Measurements from ENCODE around the gene ERC2.

The ERC2 gene

DNA sequence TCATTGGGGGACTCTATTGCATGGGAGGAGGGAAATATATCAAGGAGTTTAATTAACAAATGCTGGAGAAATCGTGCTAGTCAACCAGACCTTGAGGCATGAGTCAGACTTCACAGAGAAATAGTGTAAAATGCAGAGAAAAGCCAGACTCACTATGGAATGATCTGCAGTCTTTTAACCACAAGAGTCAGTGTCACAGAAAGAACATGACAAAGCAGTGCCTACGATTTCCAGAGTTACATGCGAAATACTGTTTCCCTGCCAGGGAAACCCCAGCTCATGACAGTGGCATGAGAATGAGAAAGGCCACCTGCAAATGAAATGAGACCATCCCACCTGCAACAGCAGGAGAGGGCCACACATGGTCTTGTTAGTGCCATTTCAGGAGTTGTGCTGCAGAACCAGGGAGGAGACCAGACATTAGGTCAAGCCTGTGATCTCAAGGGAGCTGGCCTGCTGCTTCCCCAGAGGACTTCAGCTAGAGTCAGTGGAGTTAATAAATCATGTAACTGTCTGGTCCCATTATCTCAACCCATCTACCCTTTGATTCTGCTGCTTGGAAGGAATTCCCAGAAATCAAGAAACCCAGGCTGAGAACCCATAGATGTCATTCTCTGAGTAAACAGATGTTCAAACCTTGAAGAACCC lies 79.0 kb downstream of the ERC2 start:
- H3K4me3 ChIP-seq (ENCODE audit: low read length, poor library complexity, severe bottlenecking) = no peak overlapping the region
- H3K9me3 ChIP-seq (ENCODE audit: insufficient read depth, low read depth, low read length) = no peaks in the 10 kb centered on the region
- H3F3A ChIP-seq (ENCODE audit: low read depth) = no peaks in the 10 kb centered on the region
- no peaks in the 10 kb centered on the region for H3K79me2 ChIP-seq (ENCODE audit: insufficient read depth, low read length)
- no peaks in the 10 kb centered on the region for H3K9me2 ChIP-seq (replicated peaks; ENCODE audit: low read depth, low read length)
- no peak overlapping the region for H3K4me2 ChIP-seq (ENCODE audit: low read depth, low read length, poor library complexity, severe bottlenecking)
- H3K4me1 ChIP-seq (ENCODE audit: insufficient read depth, low read length, poor library complexity, severe bottlenecking) = no peaks in the 10 kb centered on the region
- H4K20me1 ChIP-seq (ENCODE audit: insufficient read depth, low read length, poor library complexity, severe bottlenecking) = no peaks in the 10 kb centered on the region
- TF ChIP-seq EZH2phosphoT487 (IDR thresholded peaks at IDR 0.05; ENCODE audit: borderline replicate concordance) = no peak
- TF ChIP-seq, protein P1, sequence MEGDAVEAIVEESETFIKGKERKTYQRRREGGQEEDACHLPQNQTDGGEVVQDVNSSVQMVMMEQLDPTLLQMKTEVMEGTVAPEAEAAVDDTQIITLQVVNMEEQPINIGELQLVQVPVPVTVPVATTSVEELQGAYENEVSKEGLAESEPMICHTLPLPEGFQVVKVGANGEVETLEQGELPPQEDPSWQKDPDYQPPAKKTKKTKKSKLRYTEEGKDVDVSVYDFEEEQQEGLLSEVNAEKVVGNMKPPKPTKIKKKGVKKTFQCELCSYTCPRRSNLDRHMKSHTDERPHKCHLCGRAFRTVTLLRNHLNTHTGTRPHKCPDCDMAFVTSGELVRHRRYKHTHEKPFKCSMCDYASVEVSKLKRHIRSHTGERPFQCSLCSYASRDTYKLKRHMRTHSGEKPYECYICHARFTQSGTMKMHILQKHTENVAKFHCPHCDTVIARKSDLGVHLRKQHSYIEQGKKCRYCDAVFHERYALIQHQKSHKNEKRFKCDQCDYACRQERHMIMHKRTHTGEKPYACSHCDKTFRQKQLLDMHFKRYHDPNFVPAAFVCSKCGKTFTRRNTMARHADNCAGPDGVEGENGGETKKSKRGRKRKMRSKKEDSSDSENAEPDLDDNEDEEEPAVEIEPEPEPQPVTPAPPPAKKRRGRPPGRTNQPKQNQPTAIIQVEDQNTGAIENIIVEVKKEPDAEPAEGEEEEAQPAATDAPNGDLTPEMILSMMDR (conservative IDR thresholded peaks at IDR 0.05; ENCODE audit: low read length) = no peak
- H3K36me3 ChIP-seq (ENCODE audit: insufficient read depth, low read length) = no peaks in the 10 kb centered on the region
- no peaks in the 10 kb centered on the region for H3K27me3 ChIP-seq (ENCODE audit: insufficient read depth, low read length, poor library complexity, severe bottlenecking)
- no peak overlapping the region for H2AFZ ChIP-seq (ENCODE audit: low read length)
- H3K9ac ChIP-seq (ENCODE audit: low read depth, low read length, poor library complexity, severe bottlenecking) = no peak overlapping the region

DNA sequence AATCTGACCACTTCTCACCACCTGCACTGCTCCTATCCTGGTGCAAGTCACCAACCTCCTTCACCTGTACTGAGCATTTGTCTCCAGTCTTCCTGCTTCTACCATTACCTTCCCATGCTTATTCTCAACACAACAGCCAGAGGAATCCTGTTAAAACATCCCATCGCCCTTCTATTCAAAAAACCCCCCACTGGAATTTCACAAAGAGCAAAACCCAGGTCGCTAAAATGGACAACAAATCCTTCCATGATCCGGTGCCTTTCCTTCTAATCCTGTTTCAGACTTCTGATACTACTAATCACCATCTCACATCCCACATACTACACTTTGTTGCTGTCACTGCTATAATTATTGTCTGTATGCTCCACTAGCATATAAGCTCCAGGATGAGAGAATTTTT lies 85.2 kb downstream of the ERC2 start:
- no peaks in the 10 kb centered on the region for H3K79me2 ChIP-seq (ENCODE audit: insufficient read depth, low read length)

DNA sequence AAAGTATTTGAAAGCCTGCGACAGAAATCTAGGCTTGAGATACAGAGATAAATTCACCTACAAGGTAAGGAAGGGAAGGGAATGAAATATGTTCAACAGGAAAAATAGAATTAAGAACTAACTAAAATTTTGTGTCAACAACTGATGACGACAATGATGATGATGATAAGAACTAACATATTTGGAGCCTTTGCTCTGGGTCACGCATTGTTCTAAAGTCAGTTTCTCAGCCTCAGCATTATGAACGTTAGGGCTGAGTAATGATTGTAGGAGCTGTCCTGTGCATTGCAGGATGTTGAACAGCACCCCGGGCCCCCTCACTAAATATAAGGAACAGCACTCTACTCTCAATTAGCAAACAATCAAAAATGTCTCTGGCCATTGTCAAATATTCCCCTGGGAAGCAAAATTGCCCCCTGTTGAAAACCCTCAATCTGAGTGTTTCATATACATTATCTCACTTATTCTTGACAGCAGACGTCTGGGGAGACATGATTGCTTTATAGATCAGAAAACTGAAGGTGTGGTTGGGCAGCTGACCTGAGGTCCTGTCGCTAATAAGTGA lies 88.5 kb downstream of the ERC2 start:
- no peak for TF ChIP-seq EZH2phosphoT487 (IDR thresholded peaks at IDR 0.05; ENCODE audit: borderline replicate concordance)
- TF ChIP-seq, protein P1 (conservative IDR thresholded peaks at IDR 0.05; ENCODE audit: low read length) = no peak
- Histone ChIP-seq H3F3A (ENCODE audit: low read depth) (no peaks in the 10 kb centered on the region), H3K9me3 (ENCODE audit: insufficient read depth, low read depth, low read length) (no peaks in the 10 kb centered on the region), H2AFZ (ENCODE audit: low read length) (no peak overlapping the region), H3K4me3 (ENCODE audit: low read length, poor library complexity, severe bottlenecking) (no peak overlapping the region), H3K4me2 (ENCODE audit: low read depth, low read length, poor library complexity, severe bottlenecking) (no peak overlapping the region), H3K4me1 (ENCODE audit: insufficient read depth, low read length, poor library complexity, severe bottlenecking) (no peaks in the 10 kb centered on the region), H4K20me1 (ENCODE audit: insufficient read depth, low read length, poor library complexity, severe bottlenecking) (no peaks in the 10 kb centered on the region), H3K79me2 (ENCODE audit: insufficient read depth, low read length) (no peaks in the 10 kb centered on the region), H3K36me3 (ENCODE audit: insufficient read depth, low read length) (no peaks in the 10 kb centered on the region), H3K27me3 (ENCODE audit: insufficient read depth, low read length, poor library complexity, severe bottlenecking) (no peaks in the 10 kb centered on the region), H3K9ac (ENCODE audit: low read depth, low read length, poor library complexity, severe bottlenecking) (no peak overlapping the region), H3K9me2 (replicated peaks; ENCODE audit: low read depth, low read length) (no peaks in the 10 kb centered on the region)

More for the DNA sequence above, 85.2 kb downstream of the ERC2 start:
- Histone ChIP-seq H3K27me3 (ENCODE audit: insufficient read depth, low read length, poor library complexity, severe bottlenecking) (no peaks in the 10 kb centered on the region), H3K9me3 (ENCODE audit: insufficient read depth, low read depth, low read length) (no peaks in the 10 kb centered on the region), H4K20me1 (ENCODE audit: insufficient read depth, low read length, poor library complexity, severe bottlenecking) (no peaks in the 10 kb centered on the region), H3K9ac (ENCODE audit: low read depth, low read length, poor library complexity, severe bottlenecking) (no peak overlapping the region), H2AFZ (ENCODE audit: low read length) (no peak overlapping the region), H3K36me3 (ENCODE audit: insufficient read depth, low read length) (no peaks in the 10 kb centered on the region), H3K4me3 (ENCODE audit: low read length, poor library complexity, severe bottlenecking) (no peak overlapping the region), H3K4me2 (ENCODE audit: low read depth, low read length, poor library complexity, severe bottlenecking) (no peak overlapping the region), H3K4me1 (ENCODE audit: insufficient read depth, low read length, poor library complexity, severe bottlenecking) (no peaks in the 10 kb centered on the region), H3K9me2 (replicated peaks; ENCODE audit: low read depth, low read length) (no peaks in the 10 kb centered on the region), H3F3A (ENCODE audit: low read depth) (no peaks in the 10 kb centered on the region)
- TF ChIP-seq EZH2phosphoT487 (IDR thresholded peaks at IDR 0.05; ENCODE audit: borderline replicate concordance) = no peak
- TF ChIP-seq, protein P1 (conservative IDR thresholded peaks at IDR 0.05; ENCODE audit: low read length) = no peak
